H9 (cell line): ENCODE results near the gene LRP5. TPM values are rescaled to one million over a fixed set of nuclear protein-coding genes. Genes with fewer than 3 reads are reported as not detected.

ENCODE experiments used
- DNase-seq: peaks from one replicate; pipeline ENCODE4 v3.0.0-alpha.2; 2017
- H2AFZ ChIP-seq: one replicate; pipeline ENCODE4 v1.6.1; 2013; ENCODE audit warnings: mild to moderate bottlenecking, low read length, control low read depth, moderate library complexity
- H2AK5ac ChIP-seq: 2 replicates; pipeline ENCODE4 v1.6.1; 2013; ENCODE audit warnings: low read length, control low read depth, mixed read lengths; ENCODE audit not compliant: insufficient read length
- H2BK120ac ChIP-seq: one replicate; pipeline ENCODE4 v1.6.1; 2013; ENCODE audit warnings: low read depth, mild to moderate bottlenecking, low read length, control low read depth, inconsistent platforms; ENCODE audit not compliant: poor library complexity, severe bottlenecking
- H2BK12ac ChIP-seq: 2 replicates; pipeline ENCODE4 v1.6.1; 2013; ENCODE audit warnings: low read length, control low read depth, mixed read lengths, low read depth; ENCODE audit not compliant: insufficient read length
- H2BK15ac ChIP-seq: 2 replicates; pipeline ENCODE4 v1.6.1; 2013; ENCODE audit warnings: low read depth, low read length, control low read depth
- H2BK20ac ChIP-seq: one replicate; pipeline ENCODE4 v1.6.1; 2013; ENCODE audit warnings: low read depth, mild to moderate bottlenecking, low read length, control low read depth, inconsistent platforms; ENCODE audit not compliant: poor library complexity, severe bottlenecking
- H2BK5ac ChIP-seq: 2 replicates; pipeline ENCODE4 v1.6.1; 2013; ENCODE audit warnings: low read length, control low read depth, mixed read lengths; ENCODE audit not compliant: insufficient read length
- H3K14ac ChIP-seq: 2 replicates; pipeline ENCODE4 v1.6.1; 2013; ENCODE audit warnings: low read length, control low read depth; ENCODE audit not compliant: insufficient read depth
- H3K18ac ChIP-seq: 2 replicates; pipeline ENCODE4 v1.6.1; 2013; ENCODE audit warnings: low read depth, mild to moderate bottlenecking, mixed read lengths, low read length, control low read depth; ENCODE audit not compliant: insufficient read length
- H3K23ac ChIP-seq: 2 replicates; pipeline ENCODE4 v1.6.1; 2013; ENCODE audit warnings: low read length, control low read depth, mixed read lengths, low read depth; ENCODE audit not compliant: insufficient read length
- H3K23me2 ChIP-seq: 2 replicates; pipeline ENCODE4 v1.6.1; 2013; ENCODE audit warnings: low read depth, mild to moderate bottlenecking, mixed read lengths, low read length, control low read depth; ENCODE audit not compliant: insufficient read length, poor library complexity, severe bottlenecking
- H3K27ac ChIP-seq: 2 replicates; pipeline ENCODE4 v1.5.1; 2013; ENCODE audit warnings: low read length, control low read depth, mixed read lengths, low read depth; ENCODE audit not compliant: insufficient read length
- H3K27me3 ChIP-seq: 2 replicates; pipeline ENCODE4 v1.6.1; 2013; ENCODE audit warnings: low read length, control low read depth, inconsistent platforms; ENCODE audit not compliant: insufficient read depth
- H3K4ac ChIP-seq: 2 replicates; pipeline ENCODE4 v1.6.1; 2013; ENCODE audit warnings: low read depth, mild to moderate bottlenecking, control low read depth, inconsistent platforms, low read length, moderate library complexity
- H3K4me1 ChIP-seq: 2 replicates; pipeline ENCODE4 v1.6.1; 2013; ENCODE audit warnings: low read length, control low read depth, inconsistent platforms; ENCODE audit not compliant: insufficient read depth
- H3K4me2 ChIP-seq: 2 replicates; pipeline ENCODE4 v1.6.1; 2013; ENCODE audit warnings: low read length, control low read depth, mixed read lengths; ENCODE audit not compliant: insufficient read length, insufficient read depth
- H3K56ac ChIP-seq: 2 replicates; pipeline ENCODE4 v1.6.1; 2013; ENCODE audit warnings: low read depth, mild to moderate bottlenecking, mixed read lengths, low read length, control low read depth; ENCODE audit not compliant: insufficient read length
- H3K79me1 ChIP-seq: 2 replicates; pipeline ENCODE4 v1.6.1; 2013; ENCODE audit warnings: low read depth, mild to moderate bottlenecking, moderate library complexity, low read length, control low read depth, inconsistent platforms; ENCODE audit not compliant: insufficient read depth, poor library complexity, severe bottlenecking
- H3K79me2 ChIP-seq: 2 replicates; pipeline ENCODE4 v1.6.1; 2013; ENCODE audit warnings: low read length, control low read depth, inconsistent platforms; ENCODE audit not compliant: insufficient read depth
- H3K9ac ChIP-seq: 2 replicates; pipeline ENCODE4 v1.6.1; 2013; ENCODE audit warnings: low read length, control low read depth, mixed read lengths; ENCODE audit not compliant: insufficient read length; ENCODE audit errors: extremely low read depth
- H3K9me3 ChIP-seq: one replicate; pipeline ENCODE4 v1.6.1; 2013; ENCODE audit warnings: low read depth, low read length, inconsistent platforms; ENCODE audit not compliant: control insufficient read depth
- H3T11ph ChIP-seq: one replicate; pipeline ENCODE4 v1.6.1; 2013; ENCODE audit warnings: mild to moderate bottlenecking, low read length, control low read depth, inconsistent platforms
- H4K20me1 ChIP-seq: one replicate; pipeline ENCODE4 v1.6.1; 2013; ENCODE audit not compliant: control insufficient read depth, insufficient read length, insufficient read depth
- H4K5ac ChIP-seq: 2 replicates; pipeline ENCODE4 v1.6.1; 2013; ENCODE audit warnings: low read depth, mild to moderate bottlenecking, mixed read lengths, low read length, control low read depth; ENCODE audit not compliant: insufficient read length
- H4K8ac ChIP-seq: replicated peaks from 2 replicates; pipeline ENCODE4 v1.6.1; 2013; ENCODE audit warnings: low read length, control low read depth, mixed read lengths, low read depth; ENCODE audit not compliant: insufficient read length
- H4K91ac ChIP-seq: 2 replicates; pipeline ENCODE4 v1.6.1; 2013; ENCODE audit warnings: low read depth, mild to moderate bottlenecking, moderate library complexity, mixed read lengths, low read length, control low read depth; ENCODE audit not compliant: insufficient read length
- H3K27ac Mint-ChIP-seq, 3 experiments: 2 replicates in 2 of 3; 3 replicates in 1 of 3; pipeline ENCODE4 v1.8.0; 2020 to 2021; ENCODE audit warnings: mixed read lengths in 3 of 3, mild to moderate bottlenecking in 1 of 3, moderate library complexity in 1 of 3
- H3K27me3 Mint-ChIP-seq: 2 replicates; pipeline ENCODE4 v1.8.0; 2021; ENCODE audit warnings: low read depth, mild to moderate bottlenecking, moderate library complexity, mixed read lengths
- H3K36me3 Mint-ChIP-seq, 3 experiments: 2 replicates in 2 of 3; 3 replicates in 1 of 3; pipeline ENCODE4 v1.8.0; 2020 to 2021; ENCODE audit warnings: low read depth in 3 of 3, mixed read lengths in 3 of 3; ENCODE audit not compliant: insufficient read depth in 1 of 3
- H3K4me1 Mint-ChIP-seq, 2 experiments: 2 replicates each; pipeline ENCODE4 v1.8.0; 2020; ENCODE audit warnings: mixed read lengths in 2 of 2
- H3K4me3 Mint-ChIP-seq, 2 experiments: 2 replicates in 1 of 2; 3 replicates in 1 of 2; pipeline ENCODE4 v1.8.0; 2020 to 2021; ENCODE audit warnings: mild to moderate bottlenecking in 2 of 2, mixed read lengths in 2 of 2, moderate library complexity in 1 of 2
- H3K9me3 Mint-ChIP-seq, 2 experiments: 2 replicates in 1 of 2; 3 replicates in 1 of 2; pipeline ENCODE4 v1.8.0; 2020; ENCODE audit warnings: mild to moderate bottlenecking in 2 of 2, mixed read lengths in 2 of 2, moderate library complexity in 1 of 2
- CTCF ChIP-seq: fragments of 200-600 bp; sonication (generic); conservative IDR thresholded peaks from 3 replicates; pipeline ENCODE4 v1.8.0; 2021; ENCODE audit warnings: antibody characterized with exemption, mild to moderate bottlenecking
- WGBS: extraction: QIAGEN DNeasy Blood & Tissue Kit; methylation state at CpG from one replicate; pipeline ENCODE4 v1.1.7; 2013; ENCODE audit warnings: missing lambda C conversion rate, low lambda C conversion rate, mixed read lengths; ENCODE audit not compliant: insufficient read length; ENCODE audit errors: extremely low coverage; 5-methylcytosine and 5-hydroxymethylcytosine counted together
- total RNA-seq: library from RNA; stranded (reverse); gene quantifications from 2 replicates; pipeline ENCODE4 v1.2.1, GENCODE V29; 2021

Gene LRP5
- total RNA-seq, 1 experiment from 2014 or later, result 38.4 TPM

GRCh38 chr11:68442433-68442832 lies 130.0 kb downstream of the LRP5 start:
- Mint-ChIP-seq H3K4me3 (no peak overlapping the region), H3K4me1 (peaks cover 22 to 37% of the 10 kb centered on the region in 2 experiments), H3K36me3 (peaks cover 6 to 20% (median 19%) of the 10 kb centered on the region in 3 experiments; a peak in 5 of 7 replicates), H3K27me3 (no peaks in the 10 kb centered on the region), H3K9me3 (no peaks in the 10 kb centered on the region), H3K27ac (peak overlapping the region in 2 of 3 experiments; percentile 70 to 75; a peak in 3 of 7 replicates)
- Histone ChIP-seq H4K91ac (no peak overlapping the region), H4K5ac (no peak overlapping the region), H3K79me1 (no peaks in the 10 kb centered on the region), H4K20me1 (no peaks in the 10 kb centered on the region), H2BK12ac (no peak overlapping the region), H3K4me1 (no peaks in the 10 kb centered on the region), H2BK20ac (no peak overlapping the region), H3K56ac (no peak overlapping the region), H3K27ac (no peak overlapping the region), H3K27me3 (no peaks in the 10 kb centered on the region), H3K23ac (no peak overlapping the region), H3K4me2 (no peak overlapping the region), H2BK5ac (no peak overlapping the region), H2AFZ (no peak overlapping the region), H3K18ac (no peak overlapping the region), H3K4ac (no peak overlapping the region), H3K14ac (no peak overlapping the region), H2BK15ac (no peak overlapping the region), H3K9ac (no peak overlapping the region), H4K8ac (no peak overlapping the region), H3T11ph (no peak overlapping the region), H2AK5ac (no peak overlapping the region), H3K9me3 (no peaks in the 10 kb centered on the region), H3K79me2 (no peaks in the 10 kb centered on the region), H2BK120ac (no peak overlapping the region), H3K23me2 (no peaks in the 10 kb centered on the region)
- TF ChIP-seq CTCF, result no peak
- DNase-seq, result no peak
- no CpG with 5 or more reads among the region's 10 CpGs for WGBS
